Measurements from ENCODE around the gene CREB3L2. TPM values are rescaled to one million over a fixed set of nuclear protein-coding genes. Genes with fewer than 3 reads are reported as not detected.

Gene CREB3L2
- total and polyA plus RNA-seq, 2 of the 8 experiments (the other 6 are each of a cell fraction or from before 2014, with no cell fraction given), result 14.4 to 48.3 TPM

DNA sequence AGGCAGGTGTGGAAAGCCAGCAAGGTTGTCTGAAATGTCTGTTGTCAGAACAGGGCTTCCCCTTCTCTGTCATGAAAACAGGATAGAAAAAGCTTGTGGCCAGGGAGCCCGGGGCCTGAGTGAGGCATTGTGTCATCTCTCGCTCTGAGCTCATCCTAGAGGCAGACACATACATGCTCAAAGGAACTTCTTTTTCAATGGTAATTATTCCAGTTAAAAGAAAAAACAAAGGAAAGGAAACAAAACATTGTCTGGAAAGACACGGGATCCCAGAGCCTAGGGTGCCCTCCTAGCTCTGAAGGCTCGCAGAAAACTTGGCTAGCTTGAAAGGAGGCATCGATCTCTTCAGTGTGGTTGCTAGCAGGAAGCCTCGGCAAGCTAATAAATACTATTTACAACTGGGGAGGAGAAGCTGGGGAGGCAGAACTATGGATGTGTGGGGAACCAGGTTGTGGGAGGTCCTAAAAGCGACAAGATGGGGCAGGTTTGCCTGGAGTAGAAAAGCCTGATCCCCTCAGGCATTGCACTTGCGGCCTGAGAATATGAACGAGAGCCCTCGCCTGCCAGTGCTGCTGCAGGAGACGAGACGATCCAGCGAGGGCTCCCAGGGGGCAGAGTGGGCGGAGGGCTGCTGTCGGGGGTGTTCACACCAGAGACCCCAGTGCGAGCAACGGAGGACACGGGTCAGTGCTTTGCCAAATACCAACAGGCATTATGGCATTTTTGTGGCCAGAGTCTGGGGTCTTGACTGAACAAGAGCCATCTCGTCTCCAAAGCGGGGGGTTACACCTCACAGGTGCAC lies 122.3 kb downstream of the CREB3L2 start:
- Histone ChIP-seq H3K4me2 (ENCODE audit: insufficient read depth in 1 of 2, low read depth in 2 of 2, low read length in 2 of 2) (peak overlapping the region; percentile 45 to 58), H2BK15ac (ENCODE audit: low read length) (no peak overlapping the region), H2BK120ac (replicated peaks; ENCODE audit: low read depth, low read length) (no peak overlapping the region), H4K5ac (ENCODE audit: insufficient read length, low read depth, low read length) (peak overlapping the region; percentile 46), H3K4me3 (ENCODE audit: extremely low read depth in 1 of 4, insufficient read depth in 2 of 4, low read depth in 3 of 4, low read length in 4 of 4) (peak overlapping the region in 2 of 4 experiments; percentile 1 to 16; a peak in 2 of 8 replicates), H3K14ac (ENCODE audit: insufficient read length) (no peak overlapping the region), H3K27ac (ENCODE audit: low read depth, low read length) (peak overlapping the region; percentile 71), H2AK5ac (ENCODE audit: low read depth, low read length) (no peak overlapping the region; the same call in 1 of the 2 replicates), H3K23me2 (ENCODE audit: low read depth, low read length) (no peaks in the 10 kb centered on the region; the same call in 1 of the 2 replicates), H2BK20ac (ENCODE audit: low read length) (peak overlapping the region; percentile 92; the same call in 1 of the 2 replicates), H3K27me3 (replicated peaks in 1 of 4; ENCODE audit: control insufficient read depth in 3 of 4, extremely low read depth in 1 of 4, insufficient read depth in 3 of 4, low read length in 3 of 4) (no peaks in the 10 kb centered on the region), H2BK5ac (ENCODE audit: low read depth, low read length) (peak overlapping the region; percentile 91), H2BK12ac (ENCODE audit: low read depth, low read length) (peak overlapping the region; percentile 90), H3K79me2 (ENCODE audit: control insufficient read depth in 1 of 2, insufficient read depth in 2 of 2, low read length in 2 of 2) (no peaks in the 10 kb centered on the region), H4K20me1 (replicated peaks in 1 of 2; ENCODE audit: control insufficient read depth in 1 of 2, insufficient read depth in 2 of 2, low read length in 2 of 2) (no peaks in the 10 kb centered on the region), H3K79me1 (ENCODE audit: low read depth, low read length) (no peaks in the 10 kb centered on the region), H4K8ac (ENCODE audit: extremely low read depth, insufficient read depth, low read length) (no peak overlapping the region), H3K36me3 (ENCODE audit: control insufficient read depth in 2 of 4, insufficient read depth in 4 of 4, low read length in 3 of 4) (peaks cover 0 to 42% (median 16%) of the 10 kb centered on the region in 4 experiments), H3K9ac (replicated peaks in 1 of 4; ENCODE audit: extremely low read depth in 1 of 4, low read depth in 3 of 4, low read length in 3 of 4) (no peak overlapping the region; a peak in 1 of 7 replicates), H3K4me1 (replicated peaks in 1 of 4; ENCODE audit: control insufficient read depth in 3 of 4, insufficient read depth in 4 of 4, low read length in 3 of 4) (peaks cover 9 to 30% (median 25%) of the 10 kb centered on the region in 4 experiments; a peak in 5 of 7 replicates), H3K56ac (replicated peaks; ENCODE audit: insufficient read length, low read depth, low read length) (no peak overlapping the region), H3K4ac (replicated peaks; ENCODE audit: insufficient read length, low read depth, low read length) (no peak overlapping the region), H3K9me3 (ENCODE audit: insufficient read depth in 2 of 2, low read depth in 1 of 2, low read length in 1 of 2) (peaks cover 4% of the 10 kb centered on the region in 2 experiments; a peak in 3 of 4 replicates), H4K91ac (replicated peaks; ENCODE audit: insufficient read length, low read length) (peak overlapping the region; percentile 66), H2AFZ (ENCODE audit: low read length) (no peak overlapping the region), H3K23ac (ENCODE audit: insufficient read length) (no peak overlapping the region), H3K18ac (ENCODE audit: extremely low read depth, low read length) (peak overlapping the region; percentile 89)
- no peak for FAIRE-seq
- DNase-seq (ENCODE audit: low read depth in 1 of 2, low spot score in 2 of 2), result peak in 1 of 2 experiments; percentile 71
- ChIA-PET POLR2A (ENCODE audit: partially characterized antibody) (interaction anchor here (1.0 to 2.6 kb wide), 2 partner anchors 13 to 17 kb away, joined by 5 read pairs; no protein-coding TSS in a partner anchor), CTCF (ENCODE audit: partially characterized antibody) (interaction anchor here (0.7 to 5.4 kb wide), 7 partner anchors 9 to 769 kb away, joined by 3 to 26 read pairs (median 3); no protein-coding TSS in a partner anchor)
- peak; percentile 47; the same call in 1 of the 2 replicates for TF ChIP-seq RBBP5 (IDR thresholded peaks at IDR 0.05; ENCODE audit: borderline replicate concordance, low read depth, low read length)
- TF ChIP-seq CREB1 (IDR thresholded peaks at IDR 0.05), result peak; percentile 54
- TF ChIP-seq POLR2A (IDR thresholded peaks at IDR 0.05; ENCODE audit: control extremely low read depth in 1 of 2, low read depth in 2 of 2, low read length in 2 of 2), result peak in 1 of 2 experiments; percentile 40; a peak in 1 of 3 replicates
- TF ChIP-seq PHF8 (conservative IDR thresholded peaks at IDR 0.05; ENCODE audit: low read depth, low read length), result no peak
- TF ChIP-seq EGR1 (IDR thresholded peaks at IDR 0.05; ENCODE audit: borderline replicate concordance, low read depth, low read length), result 0 out of 2 replicates have a peak, but pooled peaks have one; percentile 11
- TF ChIP-seq BCL11A (IDR thresholded peaks at IDR 0.05; ENCODE audit: low read depth in 2 of 2, low read length in 2 of 2), result no peak
- TF ChIP-seq POLR2AphosphoS5 (IDR thresholded peaks at IDR 0.05; ENCODE audit: low read depth, low read length), result no peak
- 55% methylated on average over 20 of the region's 20 CpGs; no CpG with 5 or more reads in 1 of the 2 experiments for WGBS, 2 experiments (ENCODE audit: extremely low coverage in 1 of 2, insufficient coverage in 1 of 2, insufficient read length in 1 of 2, insufficient replicate concordance in 2 of 2, low coverage in 1 of 2, low lambda C conversion rate in 2 of 2, missing lambda C conversion rate in 1 of 2)
